HG03159 (cell line): ENCODE results near the gene SQOR.

Source experiments
- ATAC-seq: cut with Tn5 transposase; IDR thresholded peaks from one replicate; pipeline ENCODE4 v1.9.1; 2021; ENCODE audit warnings: mild to moderate bottlenecking, moderate library complexity; ENCODE audit not compliant: unreplicated experiment

The SQOR gene

GRCh38 chr15:45634432-45635190 lies at the start of gene SQOR:
Gene SQOR, plus strand, starts transcription at chr15:45635029. Its CDS starts 23,895 bp downstream, at chr15:45658924.
- ATAC-seq: peak; percentile 74

DNA sequence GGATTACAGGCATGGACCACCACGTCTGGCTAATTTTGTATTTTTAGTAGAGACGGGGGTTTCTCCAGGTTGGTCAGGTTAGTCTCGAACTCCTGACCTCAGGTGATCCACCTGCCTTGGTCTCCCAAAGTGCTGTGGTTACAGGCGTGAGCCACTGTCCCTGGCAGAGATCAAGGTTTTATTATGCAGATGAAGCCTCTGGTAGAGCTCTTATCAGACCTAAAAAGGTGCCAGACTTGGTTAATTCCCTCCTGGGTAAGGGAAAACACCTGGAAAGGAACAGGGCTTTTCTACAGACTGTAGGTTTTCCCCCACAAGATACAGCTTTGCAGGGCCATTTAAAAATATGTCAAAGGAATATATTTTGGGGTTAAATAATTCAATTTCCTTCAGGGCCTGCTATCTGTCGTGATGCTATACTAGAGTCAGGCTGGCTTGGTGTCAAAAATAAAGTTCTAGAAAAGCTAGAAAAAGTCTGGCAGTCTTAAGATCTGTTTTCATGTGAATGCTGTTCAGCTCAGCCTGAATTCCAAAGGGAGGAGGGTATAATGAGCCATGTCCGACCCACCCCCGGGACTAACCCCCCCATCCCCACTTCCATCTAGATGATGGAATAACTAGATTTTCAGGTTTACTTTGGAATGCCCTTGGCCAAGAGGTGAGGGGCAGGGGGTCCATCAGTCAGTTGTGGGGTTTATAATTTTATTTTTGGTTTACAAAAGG lies 49.6 kb upstream of the SQOR start:
- ATAC-seq: no peak

GRCh38 chr15:45586125-45586524 lies 48.7 kb upstream of the SQOR start:
- ATAC-seq: no peak

GRCh38 chr15:45586601-45587094 lies 48.2 kb upstream of the SQOR start:
- ATAC-seq: peak; percentile 12

DNA sequence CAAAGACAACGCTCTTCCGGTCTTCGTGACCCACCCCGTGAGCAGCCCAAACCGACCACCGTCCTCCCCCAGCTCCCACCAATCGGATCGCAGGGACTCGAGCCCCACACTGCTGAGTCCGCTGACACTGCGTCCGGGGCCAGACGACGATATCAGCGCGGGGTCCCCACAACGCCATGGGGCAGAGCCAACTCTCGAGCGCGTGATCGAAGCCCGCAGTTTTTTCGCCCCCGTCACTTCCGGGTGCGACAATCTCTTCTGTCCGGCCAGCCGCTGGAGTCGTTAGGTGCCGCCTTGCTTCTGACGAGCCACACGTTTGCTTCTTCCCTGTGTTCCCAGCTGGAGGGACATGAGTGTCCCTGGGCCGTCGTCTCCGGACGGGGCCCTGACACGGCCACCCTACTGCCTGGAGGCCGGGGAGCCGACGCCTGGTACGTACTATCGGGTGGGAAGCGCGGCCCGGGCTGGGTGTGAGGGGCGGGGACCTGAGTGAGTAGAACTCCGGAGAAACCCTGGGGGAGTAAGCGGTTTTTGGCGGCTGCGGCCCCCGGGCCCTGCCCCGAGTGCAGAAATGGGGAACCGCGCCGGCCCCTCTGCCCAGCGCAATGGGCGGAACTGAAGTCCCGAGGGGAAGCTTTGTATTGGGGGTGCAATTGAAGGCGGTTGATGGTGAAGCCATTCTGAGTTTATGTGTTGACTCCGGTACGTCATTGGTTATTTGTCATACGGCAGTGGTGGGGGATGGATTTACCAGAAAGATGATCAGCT lies 47.5 kb upstream of the SQOR start, which contains the start of gene BLOC1S6:
Gene BLOC1S6, plus strand, starts transcription at position 285 of the 768 bp plus-strand sequence. Its CDS starts 65 bp downstream, at position 350.
- peak; percentile 88 for ATAC-seq

DNA sequence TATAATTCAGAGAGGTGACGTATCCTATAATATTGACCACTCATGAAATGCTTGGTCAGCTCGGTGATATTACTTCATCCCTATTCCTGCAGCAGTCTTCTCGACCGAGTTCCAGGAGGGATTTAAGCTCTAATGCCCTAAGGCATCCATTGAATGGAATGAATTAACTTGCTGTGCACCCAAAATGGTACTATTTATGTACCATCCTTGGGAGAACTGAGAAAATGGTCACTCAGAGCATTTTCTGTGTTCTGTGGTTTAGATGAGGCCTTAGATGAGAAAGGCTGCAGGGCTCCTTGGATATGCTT lies 47.0 kb upstream of the SQOR start:
- ATAC-seq: no peak

- ATAC-seq: no peak
Observed at GRCh38 chr15:45588219-45588875, 46.5 kb upstream of the SQOR start.

GRCh38 chr15:45589256-45589655 lies 45.6 kb upstream of the SQOR start:
- no peak for ATAC-seq

GRCh38 chr15:45594319-45594718 lies 40.5 kb upstream of the SQOR start:
- ATAC-seq: no peak

DNA sequence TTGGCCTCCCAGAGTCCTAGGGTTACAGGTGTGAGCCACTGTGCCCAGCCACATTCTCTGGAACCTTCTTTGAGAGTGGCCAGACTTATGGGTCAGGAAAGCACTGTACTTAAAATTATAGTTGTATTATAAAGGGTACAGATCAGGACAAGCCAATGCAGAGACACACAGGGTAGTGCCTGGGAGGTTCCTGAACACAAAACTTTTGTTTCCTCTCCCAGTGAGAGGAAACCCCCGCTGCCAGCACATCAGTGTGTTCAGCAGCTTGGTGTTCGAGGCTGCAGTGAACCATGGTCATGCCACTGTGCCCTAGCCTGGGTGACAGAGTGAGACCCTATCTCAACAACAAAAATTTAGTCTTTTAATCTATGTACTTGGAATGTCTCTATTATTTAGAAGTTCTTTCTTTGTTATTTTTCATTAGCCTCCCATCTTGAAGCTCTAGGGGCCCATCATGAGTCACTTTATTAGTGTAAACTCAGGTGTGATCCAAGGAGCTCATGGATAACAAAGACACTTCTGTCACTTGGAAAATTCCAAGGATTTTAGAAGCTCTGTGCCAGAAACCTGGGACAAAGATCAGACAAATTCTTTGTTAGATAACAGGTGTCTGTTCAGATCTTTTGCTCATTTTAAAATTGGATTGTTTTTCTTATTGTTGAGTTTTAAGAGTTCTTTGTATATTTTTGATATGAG lies 39.8 kb upstream of the SQOR start:
- ATAC-seq: no peak

- no peak for ATAC-seq
Observed at GRCh38 chr15:45603881-45604280, 30.9 kb upstream of the SQOR start.

GRCh38 chr15:45604326-45604725 lies 30.5 kb upstream of the SQOR start:
- no peak for ATAC-seq

DNA sequence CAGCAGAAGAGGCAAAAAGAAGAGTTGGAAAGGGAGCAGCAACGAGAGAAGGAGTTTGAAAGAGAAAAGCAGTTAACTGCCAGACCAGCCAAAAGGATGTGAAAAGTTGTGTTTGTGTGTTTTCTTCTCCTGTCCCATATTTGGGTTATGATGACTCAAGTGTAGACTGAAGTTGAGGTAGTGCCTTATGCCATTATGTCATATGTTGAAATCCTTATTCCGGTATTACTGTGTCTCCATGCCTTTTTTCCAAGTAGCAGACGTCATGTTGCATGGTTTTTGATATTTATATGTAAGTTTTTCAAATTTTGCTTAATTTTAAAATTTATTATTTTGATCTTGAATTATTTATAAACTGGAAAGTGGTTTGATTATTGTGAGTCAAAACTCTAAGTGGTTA lies 28.4 kb upstream of the SQOR start:
- no peak for ATAC-seq

GRCh38 chr15:45606841-45607240 lies 28.0 kb upstream of the SQOR start:
- ATAC-seq: no peak

DNA sequence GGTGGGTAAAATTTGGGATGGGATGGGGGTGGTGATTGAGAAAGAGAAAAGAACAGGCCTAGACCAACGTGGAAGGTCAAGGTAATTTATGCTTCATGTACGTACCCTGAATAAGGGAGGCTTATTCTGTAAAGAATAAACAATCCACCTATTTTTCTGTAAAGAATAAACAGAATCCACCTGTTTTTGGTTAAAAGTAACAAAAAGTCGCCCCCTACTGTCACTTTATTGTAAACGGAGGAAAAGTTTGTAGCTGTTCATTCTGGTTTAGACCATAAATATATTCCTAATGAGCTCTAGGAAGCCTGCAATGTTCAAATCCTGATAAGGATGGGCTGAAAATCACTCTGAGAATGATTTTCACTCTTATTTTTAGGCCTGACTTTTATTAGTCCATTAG lies 23.5 kb upstream of the SQOR start:
- no peak for ATAC-seq

DNA sequence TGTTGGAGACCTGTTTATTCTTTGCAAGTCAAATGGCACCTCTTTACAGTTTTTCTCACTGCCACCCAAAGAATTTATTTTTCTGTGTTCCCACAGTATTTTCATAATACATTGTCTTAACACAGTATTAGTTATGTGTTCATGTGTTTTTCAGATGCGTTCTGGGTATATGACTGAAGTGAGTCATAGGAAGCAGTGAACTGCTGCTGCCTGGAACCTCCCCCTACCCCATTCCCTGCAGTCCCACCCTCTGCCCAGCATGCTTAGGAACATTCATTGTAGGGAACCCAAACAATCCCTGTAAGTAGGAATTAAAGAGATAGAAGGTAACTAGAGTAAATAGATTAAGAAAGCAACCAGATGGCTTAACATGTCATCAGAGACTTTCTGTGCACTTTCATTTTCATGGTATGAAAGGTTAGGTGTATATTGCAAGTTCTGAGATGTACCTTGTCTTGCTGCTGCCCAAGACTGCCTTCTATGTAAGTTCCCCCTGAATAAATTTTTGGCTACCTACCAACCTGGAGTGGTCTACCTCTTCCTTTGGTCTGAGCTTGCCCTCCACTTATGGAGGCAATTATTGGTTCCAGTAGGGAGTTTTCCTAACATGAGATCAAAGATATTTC lies 21.9 kb upstream of the SQOR start:
- ATAC-seq: no peak

GRCh38 chr15:45616901-45617323 lies 17.9 kb upstream of the SQOR start:
- no peak for ATAC-seq

GRCh38 chr15:45618813-45619212 lies 16.0 kb upstream of the SQOR start:
- ATAC-seq: no peak

GRCh38 chr15:45628136-45628535 lies 6.7 kb upstream of the SQOR start:
- no peak for ATAC-seq
